ENCODE results near the gene TAF1B. TPM values are rescaled to one million over a fixed set of nuclear protein-coding genes. Genes with fewer than 3 reads are reported as not detected.

Gene TAF1B
- total and polyA plus RNA-seq, 10 of the 15 experiments (the other 5 are each of a cell fraction or from before 2014, with no cell fraction given): 8.1 to 18.3 (median 12.4) TPM

- TF ChIP-seq CHD2 (IDR thresholded peaks at IDR 0.05; ENCODE audit: borderline replicate concordance, low read depth, low read length) (no peak), EED (IDR thresholded peaks at IDR 0.05; ENCODE audit: low read depth) (no peak), ETV6 (conservative IDR thresholded peaks at IDR 0.05 in 1 of 2, IDR thresholded peaks at IDR 0.05 in 1 of 2; ENCODE audit: borderline replicate concordance in 1 of 2, low read depth in 1 of 2) (no peak), SUPT20H (IDR thresholded peaks at IDR 0.05; ENCODE audit: borderline replicate concordance, control insufficient read depth, low read depth, low read length) (no peak), USF1 (IDR thresholded peaks at IDR 0.05; ENCODE audit: borderline replicate concordance, extremely low read length, insufficient read depth, low read depth, low read length) (no peak), JUND (IDR thresholded peaks at IDR 0.05; ENCODE audit: low read depth, low read length) (no peak), POLR2AphosphoS2 (IDR thresholded peaks at IDR 0.05; ENCODE audit: low read depth, low read length) (no peak)
These were observed 12.4 kb upstream of the TAF1B start (continued) for GRCh38 chr2:9830685-9831410.

- no peak for TF ChIP-seq MYC (IDR thresholded peaks at IDR 0.05; ENCODE audit: insufficient read depth, insufficient read length, insufficient replicate concordance, low read length, severe bottlenecking)
- no peak for TF ChIP-seq NFIC (IDR thresholded peaks at IDR 0.05; ENCODE audit: low read depth, low read length)
- no peak for TF ChIP-seq ZZZ3 (IDR thresholded peaks at IDR 0.05; ENCODE audit: control insufficient read depth, insufficient read length, low read depth)
- no peak for TF ChIP-seq NR2C1 (IDR thresholded peaks at IDR 0.05)
- no peak for TF ChIP-seq TCF7 (IDR thresholded peaks at IDR 0.05; ENCODE audit: borderline replicate concordance)
- TF ChIP-seq ESRRA (IDR thresholded peaks at IDR 0.05; ENCODE audit: low read length): no peak
- TF ChIP-seq NR2F1 (conservative IDR thresholded peaks at IDR 0.05): no peak
- no peak for FAIRE-seq
- Histone ChIP-seq H3K27ac (ENCODE audit: control insufficient read depth, insufficient read depth) (no peak overlapping the region), H3K9ac (ENCODE audit: control insufficient read depth, insufficient read depth, low read length) (no peak overlapping the region), H2AFZ (ENCODE audit: control insufficient read depth, low read depth, low read length) (no peak overlapping the region), H3K4me3 (no peak overlapping the region), H3K9me3 (replicated peaks; ENCODE audit: control insufficient read depth, insufficient read depth, low read length) (no peaks in the 10 kb centered on the region), H3K27me3 (replicated peaks in 1 of 2; ENCODE audit: control insufficient read depth in 2 of 2, insufficient read depth in 2 of 2, low read length in 1 of 2) (no peaks in the 10 kb centered on the region; a peak in 2 of 4 replicates), H4K20me1 (ENCODE audit: control insufficient read depth, insufficient read depth) (no peaks in the 10 kb centered on the region), H3K4me1 (ENCODE audit: control insufficient read depth, insufficient read depth, low read length) (no peaks in the 10 kb centered on the region), H3K36me3 (ENCODE audit: control insufficient read depth in 2 of 2, insufficient read depth in 2 of 2, low read length in 1 of 2) (no peaks in the 10 kb centered on the region), H3K4me2 (ENCODE audit: control insufficient read depth, insufficient read depth) (no peak overlapping the region), H3K79me2 (ENCODE audit: control insufficient read depth, insufficient read depth, low read length) (no peaks in the 10 kb centered on the region)
- no peak for DNase-seq (ENCODE audit: low read depth, low spot score)
- intact Hi-C loops (cut with micrococcal nuclease; ENCODE audit: unreplicated experiment): no loop called here
- POLR2A ChIA-PET: interaction anchor here (0.6 kb wide), 1 partner anchor 41 kb away, joined by 3 read pairs; no protein-coding TSS in a partner anchor
- in situ Hi-C loops (cut with MboI): no loop called here
- RAD21 ChIA-PET (ENCODE audit: unreplicated experiment): no interaction called here
- 22% methylated on average over 6 of the region's 6 CpGs for WGBS (ENCODE audit: insufficient coverage, insufficient replicate concordance, low lambda C conversion rate, missing lambda C conversion rate)
- CTCF ChIA-PET: interaction anchor here (1.2 to 1.6 kb wide), 3 partner anchors 11 to 153 kb away, joined by 3 to 4 read pairs (median 3); partner anchors contain the start of gene TAF1B
- SMC1A ChIA-PET (ENCODE audit: uncharacterized antibody, unreplicated experiment): interaction anchor here (1.4 kb wide), 1 partner anchor 13 kb away, joined by 3 read pairs; no protein-coding TSS in a partner anchor
- no TSS peak for BruUV-seq (replicated peaks)
- ATAC-seq: no peak
These were observed 11.6 kb upstream of the TAF1B start for GRCh38 chr2:9831670-9832069.

All from GM12878 (cell line).